Left hindlimb (tissue), 1 donor: ENCODE measurements around the gene OTX1.

Source experiments
- DNase-seq: peaks from one replicate; pipeline ENCODE4 v3.0.0-alpha.2; 2018

Gene OTX1

GRCh38 chr2:63047321-63048279, 3.0 kb upstream of the OTX1 start:
- peak; percentile 54 for DNase-seq

- peak; percentile 53 for DNase-seq
These were observed 2.1 kb upstream of the OTX1 start for GRCh38 chr2:63048367-63049171.

- peak; percentile 49 for DNase-seq
These were observed 1.2 kb upstream of the OTX1 start for GRCh38 chr2:63049211-63049969.

- peak; percentile 38 for DNase-seq
These were observed 678 bp upstream of the OTX1 start for GRCh38 chr2:63049970-63050333.

- peak; percentile 33 for DNase-seq
These were observed 588 bp downstream of the OTX1 start for GRCh38 chr2:63051042-63051794.

GRCh38 chr2:63051795-63052333, 1.2 kb downstream of the OTX1 start:
- peak; percentile 29 for DNase-seq

- no peak for DNase-seq
These were observed 1.9 kb downstream of the OTX1 start for GRCh38 chr2:63052411-63053080.

GRCh38 chr2:63053081-63053888, 2.7 kb downstream of the OTX1 start:
- DNase-seq, result peak; percentile 26

GRCh38 chr2:63053889-63054602, 3.4 kb downstream of the OTX1 start:
- peak; percentile 39 for DNase-seq

- no peak for DNase-seq
These were observed 4.2 kb downstream of the OTX1 start for GRCh38 chr2:63054841-63055225.

GRCh38 chr2:63055226-63056106, 4.8 kb downstream of the OTX1 start:
- peak; percentile 49 for DNase-seq

- DNase-seq, result peak; percentile 54
These were observed 5.7 kb downstream of the OTX1 start for GRCh38 chr2:63056107-63057050.

GRCh38 chr2:63057249-63058143, 6.9 kb downstream of the OTX1 start:
- DNase-seq, result peak; percentile 35

GRCh38 chr2:63058144-63058920, 7.7 kb downstream of the OTX1 start:
- peak; percentile 57 for DNase-seq
